Activated gamma-delta T cell (primary cell): ENCODE data around the gene HNRNPA3.

Source experiments
- DNase-seq: peaks from one replicate; lab custom pipeline; 2025; lab: John Stamatoyannopoulos, UW

Gene HNRNPA3

GRCh38 chr2:177271981-177272666 is 59.5 kb downstream of the HNRNPA3 start:
- no peak for DNase-seq

- DNase-seq, result no peak
Measured at GRCh38 chr2:177272765-177273164, 60.2 kb downstream of the HNRNPA3 start.

- no peak for DNase-seq
Measured at GRCh38 chr2:177273408-177273807, 60.8 kb downstream of the HNRNPA3 start.
